Liver (tissue), 9 donors: ENCODE data around the gene GALK2. TPM values are rescaled to one million over a fixed set of nuclear protein-coding genes. Genes with fewer than 3 reads are reported as not detected.

Experiments
- DNase-seq: peaks from one replicate; pipeline ENCODE4 v3.0.0-alpha.2; 2017; ENCODE audit warnings: low spot score
- H3K27ac ChIP-seq, 2 donors: one replicate each; pipeline ENCODE4 v1.7.0; 2013; ENCODE audit warnings: inconsistent platforms in 2 of 2, low read length in 2 of 2, control low read depth in 1 of 2, low read depth in 1 of 2, mild to moderate bottlenecking in 1 of 2
- H3K27me3 ChIP-seq, 4 donors: one replicate each; pipeline versions ENCODE4 v1.6.1 to v1.7.0; 2013; ENCODE audit warnings: low read length in 3 of 4, inconsistent platforms in 1 of 4, mild to moderate bottlenecking in 1 of 4, moderate library complexity in 1 of 4; ENCODE audit not compliant: control insufficient read depth in 4 of 4, insufficient read depth in 4 of 4
- H3K36me3 ChIP-seq, 4 donors: one replicate each; pipeline versions ENCODE4 v1.6.1 to v1.7.0; 2013; ENCODE audit warnings: low read length in 3 of 4, mild to moderate bottlenecking in 3 of 4, low read depth in 1 of 4, moderate library complexity in 1 of 4; ENCODE audit not compliant: control insufficient read depth in 4 of 4, insufficient read depth in 3 of 4
- H3K4me1 ChIP-seq, 4 donors: one replicate each; pipeline versions ENCODE4 v1.6.1 to v1.7.0; 2013; ENCODE audit warnings: low read length in 3 of 4, mild to moderate bottlenecking in 3 of 4, moderate library complexity in 1 of 4; ENCODE audit not compliant: control insufficient read depth in 4 of 4, insufficient read depth in 4 of 4
- H3K4me3 ChIP-seq, 3 donors: one replicate each; pipeline versions ENCODE4 v1.6.1 to v1.7.0; 2013; ENCODE audit warnings: low read length in 3 of 3, control low read depth in 1 of 3, low read depth in 1 of 3, mild to moderate bottlenecking in 1 of 3
- H3K9ac ChIP-seq, 2 donors: one replicate each; pipeline ENCODE4 v1.7.0; 2013; ENCODE audit warnings: low read length in 2 of 2, mild to moderate bottlenecking in 2 of 2, moderate library complexity in 2 of 2, control low read depth in 1 of 2, low read depth in 1 of 2
- H3K9me3 ChIP-seq, 4 donors: one replicate each; pipeline versions ENCODE4 v1.6.1 to v1.7.0; 2013; ENCODE audit warnings: low read length in 3 of 4; ENCODE audit not compliant: control insufficient read depth in 4 of 4
- CTCF ChIP-seq: fragments of 150-350 bp; IDR thresholded peaks from 2 replicates; pipeline ENCODE4 v1.5.1; 2017; ENCODE audit warnings: improper control_type of control experiment, low read depth, low read length; ENCODE audit not compliant: missing input control
- EGR1 ChIP-seq, 2 donors: IDR thresholded peaks; 2 replicates each; pipeline ENCODE4 v1.6.1; 2016 to 2018; ENCODE audit warnings: antibody characterized with exemption in 2 of 2, low read depth in 2 of 2
- FOXA1 ChIP-seq: IDR thresholded peaks from 2 replicates; pipeline ENCODE4 v1.6.1; 2016; ENCODE audit warnings: antibody characterized with exemption
- GABPA ChIP-seq, 2 donors: IDR thresholded peaks in 1 of 2; conservative IDR thresholded peaks in 1 of 2; 2 replicates each; pipeline ENCODE4 v1.6.1; 2016; ENCODE audit warnings: antibody characterized with exemption in 2 of 2, mild to moderate bottlenecking in 1 of 2, moderate library complexity in 1 of 2
- HNF4A ChIP-seq, 2 donors: conservative IDR thresholded peaks; 2 replicates each; pipeline ENCODE4 v1.6.1; 2016; ENCODE audit warnings: antibody characterized with exemption in 2 of 2, mild to moderate bottlenecking in 2 of 2
- HNF4G ChIP-seq: IDR thresholded peaks from 2 replicates; pipeline ENCODE4 v1.6.1; 2016; ENCODE audit warnings: antibody characterized with exemption
- JUND ChIP-seq, 2 donors: IDR thresholded peaks; 2 replicates each; pipeline ENCODE4 v1.6.1; 2016; ENCODE audit warnings: antibody characterized with exemption in 2 of 2
- MAX ChIP-seq: IDR thresholded peaks from 2 replicates; pipeline ENCODE4 v1.6.1; 2016; ENCODE audit warnings: antibody characterized with exemption
- NR2F2 ChIP-seq: IDR thresholded peaks from 2 replicates; pipeline ENCODE4 v1.6.1; 2016; ENCODE audit warnings: antibody characterized with exemption
- RXRA ChIP-seq, 2 donors: IDR thresholded peaks; 2 replicates each; pipeline ENCODE4 v1.6.1; 2017 to 2018; ENCODE audit warnings: antibody characterized with exemption in 2 of 2, mild to moderate bottlenecking in 1 of 2
- SP1 ChIP-seq: IDR thresholded peaks from 2 replicates; pipeline ENCODE4 v1.6.1; 2018; ENCODE audit warnings: antibody characterized with exemption, mild to moderate bottlenecking
- TAF1 ChIP-seq: conservative IDR thresholded peaks from 2 replicates; pipeline ENCODE4 v1.6.1; 2016; ENCODE audit warnings: antibody characterized with exemption, mild to moderate bottlenecking
- YY1 ChIP-seq: IDR thresholded peaks from 2 replicates; pipeline ENCODE4 v1.6.1; 2016; ENCODE audit warnings: antibody characterized with exemption, mild to moderate bottlenecking
- ZBTB33 ChIP-seq: IDR thresholded peaks from 2 replicates; pipeline ENCODE4 v1.6.1; 2016; ENCODE audit warnings: antibody characterized with exemption
- WGBS: extraction: QIAGEN DNeasy Blood & Tissue Kit; methylation state at CpG from one replicate; pipeline ENCODE4 v1.1.7; 2013; 5-methylcytosine and 5-hydroxymethylcytosine counted together
- polyA plus RNA-seq, 2 donors: library from polyadenylated mRNA; stranded (reverse) in 1 of 2; unstranded in 1 of 2; fragments of 200-250 nt in 1 of 2; fragments of >200 nt in 1 of 2; fragmentation: Nextera tagmentation in 1 of 2; extraction: Ambion mirVana in 1 of 2; gene quantifications; one replicate each; pipeline versions ENCODE4 v1.2.1 to v1.2.3, GENCODE V29; 2013 to 2015
- total RNA-seq, 2 donors: library from RNA; depleted of rRNA; stranded (reverse); fragments of >200 nt; gene quantifications; one replicate each; pipeline ENCODE4 v1.2.3, GENCODE V29; 2014
- TF ChIP-seq, protein P1 (sequence below): IDR thresholded peaks from 2 replicates; pipeline ENCODE4 v1.6.1; 2016; ENCODE audit warnings: antibody characterized with exemption, mild to moderate bottlenecking
- donor health status: healthy.
- donor health status: healthy.
- donor health status: healthy.
- donor health status: healthy.
- donor health status: healthy.

GALK2 gene
- total and polyA plus RNA-seq, 4 donors: 18.1 to 57.0 (median 24.5) TPM

- Histone ChIP-seq H3K9ac (no peak overlapping the region), H3K27ac (no peak overlapping the region), H3K4me3 (no peak overlapping the region), H3K27me3 (no peaks in the 10 kb centered on the region), H3K36me3 (peaks cover 0 to 13% (median 4%) of the 10 kb centered on the region in 4 donors), H3K9me3 (no peaks in the 10 kb centered on the region), H3K4me1 (peaks cover 0 to 3% (median 0%) of the 10 kb centered on the region in 4 donors)
- TF ChIP-seq HNF4A (conservative IDR thresholded peaks at IDR 0.05): no peak
- TF ChIP-seq ZBTB33: no peak
- TF ChIP-seq JUND (IDR thresholded peaks at IDR 0.05): no peak
- TF ChIP-seq, protein P1, sequence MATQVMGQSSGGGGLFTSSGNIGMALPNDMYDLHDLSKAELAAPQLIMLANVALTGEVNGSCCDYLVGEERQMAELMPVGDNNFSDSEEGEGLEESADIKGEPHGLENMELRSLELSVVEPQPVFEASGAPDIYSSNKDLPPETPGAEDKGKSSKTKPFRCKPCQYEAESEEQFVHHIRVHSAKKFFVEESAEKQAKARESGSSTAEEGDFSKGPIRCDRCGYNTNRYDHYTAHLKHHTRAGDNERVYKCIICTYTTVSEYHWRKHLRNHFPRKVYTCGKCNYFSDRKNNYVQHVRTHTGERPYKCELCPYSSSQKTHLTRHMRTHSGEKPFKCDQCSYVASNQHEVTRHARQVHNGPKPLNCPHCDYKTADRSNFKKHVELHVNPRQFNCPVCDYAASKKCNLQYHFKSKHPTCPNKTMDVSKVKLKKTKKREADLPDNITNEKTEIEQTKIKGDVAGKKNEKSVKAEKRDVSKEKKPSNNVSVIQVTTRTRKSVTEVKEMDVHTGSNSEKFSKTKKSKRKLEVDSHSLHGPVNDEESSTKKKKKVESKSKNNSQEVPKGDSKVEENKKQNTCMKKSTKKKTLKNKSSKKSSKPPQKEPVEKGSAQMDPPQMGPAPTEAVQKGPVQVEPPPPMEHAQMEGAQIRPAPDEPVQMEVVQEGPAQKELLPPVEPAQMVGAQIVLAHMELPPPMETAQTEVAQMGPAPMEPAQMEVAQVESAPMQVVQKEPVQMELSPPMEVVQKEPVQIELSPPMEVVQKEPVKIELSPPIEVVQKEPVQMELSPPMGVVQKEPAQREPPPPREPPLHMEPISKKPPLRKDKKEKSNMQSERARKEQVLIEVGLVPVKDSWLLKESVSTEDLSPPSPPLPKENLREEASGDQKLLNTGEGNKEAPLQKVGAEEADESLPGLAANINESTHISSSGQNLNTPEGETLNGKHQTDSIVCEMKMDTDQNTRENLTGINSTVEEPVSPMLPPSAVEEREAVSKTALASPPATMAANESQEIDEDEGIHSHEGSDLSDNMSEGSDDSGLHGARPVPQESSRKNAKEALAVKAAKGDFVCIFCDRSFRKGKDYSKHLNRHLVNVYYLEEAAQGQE: no peak
- no peak for TF ChIP-seq FOXA1
- no peak for TF ChIP-seq YY1
- TF ChIP-seq EGR1 (IDR thresholded peaks at IDR 0.05; ENCODE audit: low read depth in 2 of 2): no peak
- no peak for TF ChIP-seq NR2F2
- TF ChIP-seq HNF4G: no peak
- no peak for TF ChIP-seq MAX
- TF ChIP-seq SP1: no peak
- TF ChIP-seq TAF1: no peak
- no peak for TF ChIP-seq GABPA (IDR thresholded peaks at IDR 0.05 in 1 of 2, conservative IDR thresholded peaks at IDR 0.05 in 1 of 2)
- no peak for TF ChIP-seq CTCF
- TF ChIP-seq RXRA (IDR thresholded peaks at IDR 0.05): no peak
- no peak for DNase-seq
- 93% methylated on average over 7 of the region's 7 CpGs for WGBS
These were observed 46.0 kb downstream of the GALK2 start for GRCh38 chr15:49215768-49216739.
